ENCODE data around the gene ADAMTS18. TPM values are rescaled to one million over a fixed set of nuclear protein-coding genes. Genes with fewer than 3 reads are reported as not detected.

ADAMTS18 gene
- total RNA-seq, 1 experiment from 2014 or later: not detected

DNA sequence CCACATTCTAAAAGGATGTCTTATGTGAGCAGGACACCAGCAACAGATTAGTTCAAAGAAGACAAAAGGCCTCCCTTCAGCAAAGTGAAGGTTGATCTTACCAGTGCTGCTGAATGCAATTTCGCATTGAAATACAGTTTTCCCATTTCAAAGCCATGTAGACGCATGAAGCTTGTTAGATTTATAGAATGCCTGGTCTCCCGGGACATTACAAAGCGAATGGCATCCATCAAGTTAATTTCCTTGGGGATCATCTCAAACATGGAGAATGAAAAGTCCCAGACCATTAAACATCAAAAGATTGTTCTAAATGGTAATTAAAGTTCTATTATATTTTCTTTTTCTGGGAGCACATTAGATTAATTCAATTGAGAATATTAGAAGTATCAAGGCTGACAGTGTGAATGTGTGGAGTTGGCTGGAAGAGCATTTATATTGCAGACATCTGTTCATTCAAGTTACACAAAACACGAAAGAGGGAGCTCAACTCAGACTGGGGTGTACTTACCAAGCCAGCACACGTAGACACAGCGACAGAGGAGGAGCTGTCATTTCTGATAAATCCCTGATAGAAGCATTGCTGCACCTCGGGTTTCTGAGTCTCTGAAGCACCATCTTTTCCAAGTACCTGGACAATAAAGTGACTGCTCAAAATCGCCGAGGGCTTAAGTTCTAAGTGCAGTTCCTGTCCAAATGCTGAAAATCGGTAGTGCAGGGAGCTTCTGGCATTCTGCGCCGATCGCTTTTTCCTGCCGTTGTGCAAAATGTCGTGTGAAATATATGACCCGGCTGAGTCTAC is 3.8 kb downstream of the ADAMTS18 start:
- Histone ChIP-seq H4K20me1 (ENCODE audit: low read length) (no peaks in the 10 kb centered on the region), H3K27me3 (ENCODE audit: low read length) (peaks cover 56% of the 10 kb centered on the region), H3K79me2 (ENCODE audit: low read length) (no peaks in the 10 kb centered on the region), H3K9ac (ENCODE audit: low read length) (no peak overlapping the region), H3K9me2 (replicated peaks; ENCODE audit: low read length) (no peaks in the 10 kb centered on the region), H3K4me3 (ENCODE audit: low read length) (no peak overlapping the region), H2AFZ (ENCODE audit: low read length) (no peak overlapping the region), H3K4me2 (ENCODE audit: low read length) (no peak overlapping the region), H3K9me3 (ENCODE audit: low read length) (no peaks in the 10 kb centered on the region), H3K4me1 (ENCODE audit: insufficient read depth, low read length) (no peaks in the 10 kb centered on the region), H3K27ac (ENCODE audit: low read length) (no peak overlapping the region), H3F3A (ENCODE audit: low read length, unreplicated experiment) (no peaks in the 10 kb centered on the region), H3K36me3 (ENCODE audit: low read depth, low read length) (no peaks in the 10 kb centered on the region)
- BruUV-seq (replicated peaks): no TSS peak
- peak; percentile 15 for DNase-seq
- ChIA-PET POLR2A (ENCODE audit: unreplicated experiment) (no interaction called here), CTCF (no interaction called here)
- no peak for ATAC-seq
- intact Hi-C loops (cut with micrococcal nuclease): no loop called here
- TF ChIP-seq EZH2 (IDR thresholded peaks at IDR 0.05; ENCODE audit: low read length, unreplicated experiment): no peak
- TF ChIP-seq, protein P1, sequence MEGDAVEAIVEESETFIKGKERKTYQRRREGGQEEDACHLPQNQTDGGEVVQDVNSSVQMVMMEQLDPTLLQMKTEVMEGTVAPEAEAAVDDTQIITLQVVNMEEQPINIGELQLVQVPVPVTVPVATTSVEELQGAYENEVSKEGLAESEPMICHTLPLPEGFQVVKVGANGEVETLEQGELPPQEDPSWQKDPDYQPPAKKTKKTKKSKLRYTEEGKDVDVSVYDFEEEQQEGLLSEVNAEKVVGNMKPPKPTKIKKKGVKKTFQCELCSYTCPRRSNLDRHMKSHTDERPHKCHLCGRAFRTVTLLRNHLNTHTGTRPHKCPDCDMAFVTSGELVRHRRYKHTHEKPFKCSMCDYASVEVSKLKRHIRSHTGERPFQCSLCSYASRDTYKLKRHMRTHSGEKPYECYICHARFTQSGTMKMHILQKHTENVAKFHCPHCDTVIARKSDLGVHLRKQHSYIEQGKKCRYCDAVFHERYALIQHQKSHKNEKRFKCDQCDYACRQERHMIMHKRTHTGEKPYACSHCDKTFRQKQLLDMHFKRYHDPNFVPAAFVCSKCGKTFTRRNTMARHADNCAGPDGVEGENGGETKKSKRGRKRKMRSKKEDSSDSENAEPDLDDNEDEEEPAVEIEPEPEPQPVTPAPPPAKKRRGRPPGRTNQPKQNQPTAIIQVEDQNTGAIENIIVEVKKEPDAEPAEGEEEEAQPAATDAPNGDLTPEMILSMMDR (conservative IDR thresholded peaks at IDR 0.05; ENCODE audit: low read depth, low read length): no peak
- no peak for TF ChIP-seq EZH2phosphoT487 (IDR thresholded peaks at IDR 0.05; ENCODE audit: borderline replicate concordance, low read length)

DNA sequence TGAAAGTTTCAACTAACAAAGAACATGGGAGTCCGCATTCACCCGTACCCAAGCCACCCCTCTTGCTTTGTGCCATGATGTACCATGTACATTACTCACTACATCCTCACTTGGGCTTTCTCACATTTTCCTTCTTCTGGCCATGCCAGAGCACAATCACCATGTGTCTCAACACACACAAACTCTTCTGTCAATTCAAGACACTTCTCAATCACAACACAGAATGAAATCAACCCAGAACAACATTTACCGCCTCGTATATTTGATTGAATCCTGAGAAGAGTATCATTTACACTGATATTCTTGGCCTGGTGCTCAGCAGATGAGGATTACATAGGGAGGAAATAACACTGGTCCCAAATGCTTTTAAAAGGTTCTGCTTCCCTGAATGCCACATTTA is 4.5 kb downstream of the ADAMTS18 start:
- ChIA-PET POLR2A (ENCODE audit: unreplicated experiment) (no interaction called here), CTCF (no interaction called here)
- no peaks in the 10 kb centered on the region for H3K79me2 ChIP-seq (ENCODE audit: low read length)
- no peak overlapping the region for H3K9ac ChIP-seq (ENCODE audit: low read length)
- H3K4me2 ChIP-seq (ENCODE audit: low read length): no peak overlapping the region
- no peak for ATAC-seq
- H3K27ac ChIP-seq (ENCODE audit: low read length): no peak overlapping the region
- BruUV-seq (replicated peaks): no TSS peak
- no peaks in the 10 kb centered on the region for H3F3A ChIP-seq (ENCODE audit: low read length, unreplicated experiment)
- intact Hi-C loops (cut with micrococcal nuclease): no loop called here
- H3K9me3 ChIP-seq (ENCODE audit: low read length): no peaks in the 10 kb centered on the region
- no peak for DNase-seq
- H3K9me2 ChIP-seq (replicated peaks; ENCODE audit: low read length): no peaks in the 10 kb centered on the region
- H2AFZ ChIP-seq (ENCODE audit: low read length): no peak overlapping the region
- peaks cover 50% of the 10 kb centered on the region for H3K27me3 ChIP-seq (ENCODE audit: low read length)
- H3K36me3 ChIP-seq (ENCODE audit: low read depth, low read length): no peaks in the 10 kb centered on the region
- no peaks in the 10 kb centered on the region for H3K4me1 ChIP-seq (ENCODE audit: insufficient read depth, low read length)
- H3K4me3 ChIP-seq (ENCODE audit: low read length): no peak overlapping the region
- no peaks in the 10 kb centered on the region for H4K20me1 ChIP-seq (ENCODE audit: low read length)
- TF ChIP-seq, protein P1 (conservative IDR thresholded peaks at IDR 0.05; ENCODE audit: low read depth, low read length): no peak
- TF ChIP-seq EZH2 (IDR thresholded peaks at IDR 0.05; ENCODE audit: low read length, unreplicated experiment) (no peak), EZH2phosphoT487 (IDR thresholded peaks at IDR 0.05; ENCODE audit: borderline replicate concordance, low read length) (no peak)

DNA sequence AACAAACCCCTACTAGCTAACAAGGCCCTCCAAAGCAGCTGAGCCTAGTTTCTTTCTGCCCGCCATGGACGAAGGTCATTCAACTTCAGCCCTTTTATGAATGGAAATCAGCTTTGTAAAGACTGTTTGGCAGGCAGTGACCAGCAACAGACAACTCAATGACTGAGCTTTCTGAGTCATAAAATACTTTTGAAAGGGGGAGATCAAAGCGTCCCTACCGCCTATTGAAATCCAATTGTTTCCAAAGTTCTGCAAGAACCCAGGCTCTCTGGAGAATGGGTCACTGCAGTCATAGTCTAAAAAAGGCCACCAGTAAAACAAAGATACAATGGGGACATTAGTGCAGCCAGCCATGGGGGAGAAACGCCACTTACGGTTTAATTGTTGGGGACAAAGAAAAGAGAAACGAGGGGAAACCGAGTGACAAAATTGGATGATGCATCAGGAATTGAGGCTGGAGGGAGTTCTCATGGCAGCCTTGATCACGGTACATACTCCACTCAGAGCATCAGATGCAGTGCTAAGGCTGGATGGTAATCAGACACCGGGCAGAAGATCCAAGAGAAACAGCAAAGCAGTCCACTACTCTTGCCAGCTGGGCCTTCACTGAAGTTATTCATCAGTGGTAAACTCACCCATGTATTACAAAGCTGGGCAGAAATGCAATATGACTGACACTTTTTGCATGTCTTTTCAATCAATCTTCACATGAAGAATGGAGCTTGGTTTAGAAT is 9.8 kb downstream of the ADAMTS18 start:
- intact Hi-C loops (cut with micrococcal nuclease): no loop called here
- Histone ChIP-seq H2AFZ (ENCODE audit: low read length) (no peak overlapping the region), H3K4me3 (ENCODE audit: low read length) (no peak overlapping the region), H3K27ac (ENCODE audit: low read length) (no peak overlapping the region), H3F3A (ENCODE audit: low read length, unreplicated experiment) (no peaks in the 10 kb centered on the region), H3K79me2 (ENCODE audit: low read length) (no peaks in the 10 kb centered on the region), H3K36me3 (ENCODE audit: low read depth, low read length) (no peaks in the 10 kb centered on the region), H3K4me1 (ENCODE audit: insufficient read depth, low read length) (no peaks in the 10 kb centered on the region), H3K4me2 (ENCODE audit: low read length) (no peak overlapping the region), H3K9me2 (replicated peaks; ENCODE audit: low read length) (no peaks in the 10 kb centered on the region), H3K9ac (ENCODE audit: low read length) (no peak overlapping the region), H4K20me1 (ENCODE audit: low read length) (no peaks in the 10 kb centered on the region), H3K9me3 (ENCODE audit: low read length) (no peaks in the 10 kb centered on the region), H3K27me3 (ENCODE audit: low read length) (0 out of 2 replicates have a peak, but pooled peaks cover 11% of the 10 kb centered on the region)
- DNase-seq: no peak
- no TSS peak for BruUV-seq (replicated peaks)
- CTCF ChIA-PET: no interaction called here
- no peak for TF ChIP-seq EZH2phosphoT487 (IDR thresholded peaks at IDR 0.05; ENCODE audit: borderline replicate concordance, low read length)
- TF ChIP-seq EZH2 (IDR thresholded peaks at IDR 0.05; ENCODE audit: low read length, unreplicated experiment): no peak
- TF ChIP-seq, protein P1 (conservative IDR thresholded peaks at IDR 0.05; ENCODE audit: low read depth, low read length): no peak
- ATAC-seq: no peak
- POLR2A ChIA-PET (ENCODE audit: unreplicated experiment): no interaction called here
